ENCODE results near the gene FHIT. TPM values are rescaled to one million over a fixed set of nuclear protein-coding genes. Genes with fewer than 3 reads are reported as not detected.

The FHIT gene
- total and polyA plus RNA-seq, 7 donors = 0.98 to 10.4 (median 4.0) TPM

GRCh38 chr3:60591267-60591666, 660.0 kb downstream of the FHIT start:
- Histone ChIP-seq H3K4me1 (no peaks in the 10 kb centered on the region), H3K27me3 (ENCODE audit: insufficient read depth in 3 of 3, low read length in 2 of 3) (peaks cover 0 to 2% (median 0%) of the 10 kb centered on the region in 3 donors), H3K9me3 (no peaks in the 10 kb centered on the region), H3K27ac (no peak overlapping the region), H3K36me3 (ENCODE audit: insufficient read depth in 1 of 2, low read depth in 1 of 2) (no peaks in the 10 kb centered on the region), H3K4me3 (no peak overlapping the region)
- intact Hi-C loops (cut with DNase I) = no loop called here
- TF ChIP-seq CTCF (IDR thresholded peaks at IDR 0.05) = no peak
- DNase-seq (no peak), ATAC-seq (no peak)
- WGBS, 3 donors = 65 to 75% (median 74%) methylated on average over 2 of the region's 2 CpGs

GRCh38 chr3:60588806-60589205, 662.4 kb downstream of the FHIT start:
- WGBS, 3 donors = 80 to 89% (median 85%) methylated on average over 3 of the region's 3 CpGs
- H3K36me3 ChIP-seq (ENCODE audit: insufficient read depth in 1 of 2, low read depth in 1 of 2) = no peaks in the 10 kb centered on the region
- H3K27ac ChIP-seq = no peak overlapping the region
- no peaks in the 10 kb centered on the region for H3K4me1 ChIP-seq
- no peak for TF ChIP-seq CTCF (IDR thresholded peaks at IDR 0.05)
- H3K27me3 ChIP-seq (ENCODE audit: insufficient read depth in 3 of 3, low read length in 2 of 3) = no peaks in the 10 kb centered on the region
- ATAC-seq (no peak), DNase-seq (no peak)
- intact Hi-C loops (cut with DNase I) = no loop called here
- no peaks in the 10 kb centered on the region for H3K9me3 ChIP-seq
- H3K4me3 ChIP-seq = no peak overlapping the region

- ATAC-seq (no peak), DNase-seq (no peak)
- Histone ChIP-seq H3K27ac (no peak overlapping the region), H3K36me3 (ENCODE audit: insufficient read depth in 1 of 2, low read depth in 1 of 2) (no peaks in the 10 kb centered on the region), H3K4me1 (no peaks in the 10 kb centered on the region), H3K9me3 (no peaks in the 10 kb centered on the region), H3K4me3 (no peak overlapping the region), H3K27me3 (ENCODE audit: insufficient read depth in 3 of 3, low read length in 2 of 3) (no peaks in the 10 kb centered on the region)
- intact Hi-C loops (cut with DNase I) = no loop called here
- 0 to 39% (median 0%) methylated on average over 1 of the region's 1 CpG for WGBS, 3 donors
- TF ChIP-seq CTCF (IDR thresholded peaks at IDR 0.05) = no peak
These were observed 665.3 kb downstream of the FHIT start for GRCh38 chr3:60585918-60586317.

GRCh38 chr3:60584250-60584649, 667.0 kb downstream of the FHIT start:
- H3K9me3 ChIP-seq = no peaks in the 10 kb centered on the region
- H3K27me3 ChIP-seq (ENCODE audit: insufficient read depth in 3 of 3, low read length in 2 of 3) = no peaks in the 10 kb centered on the region
- 100% methylated on average over 2 of the region's 2 CpGs for WGBS, 3 donors
- no peak for TF ChIP-seq CTCF (IDR thresholded peaks at IDR 0.05)
- no peaks in the 10 kb centered on the region for H3K36me3 ChIP-seq (ENCODE audit: insufficient read depth in 1 of 2, low read depth in 1 of 2)
- H3K4me1 ChIP-seq = no peaks in the 10 kb centered on the region
- ATAC-seq (no peak), DNase-seq (no peak)
- intact Hi-C loops (cut with DNase I) = no loop called here
- H3K27ac ChIP-seq = no peak overlapping the region
- no peak overlapping the region for H3K4me3 ChIP-seq

GRCh38 chr3:60582288-60582687, 669.0 kb downstream of the FHIT start:
- peak; percentile 22 for TF ChIP-seq CTCF (IDR thresholded peaks at IDR 0.05)
- intact Hi-C loops (cut with DNase I) = no loop called here
- Histone ChIP-seq H3K4me1 (no peaks in the 10 kb centered on the region), H3K9me3 (no peaks in the 10 kb centered on the region), H3K36me3 (ENCODE audit: insufficient read depth in 1 of 2, low read depth in 1 of 2) (no peaks in the 10 kb centered on the region), H3K4me3 (no peak overlapping the region), H3K27ac (no peak overlapping the region), H3K27me3 (ENCODE audit: insufficient read depth in 3 of 3, low read length in 2 of 3) (no peaks in the 10 kb centered on the region)
- DNase-seq = no peak
- no peak for ATAC-seq
- 60 to 73% (median 66%) methylated on average over 3 of the region's 3 CpGs for WGBS, 3 donors

Data from psoas muscle (tissue), 8 donors.